VCaP (cell line): ENCODE data around the gene CD81.

ENCODE experiments used
- H3K27ac ChIP-seq: fragments of 450-650 bp; 2 replicates; pipeline ENCODE4 v1.5.1; 2017
- CTCF ChIP-seq: fragments of 450-650 bp; conservative IDR thresholded peaks from 2 replicates; pipeline ENCODE4 v1.5.1; 2017; ENCODE audit warnings: mild to moderate bottlenecking, moderate library complexity

The CD81 gene

GRCh38 chr11:2366733-2367132 is 10.4 kb upstream of the CD81 start:
- no peak overlapping the region for H3K27ac ChIP-seq
- no peak for TF ChIP-seq CTCF

DNA sequence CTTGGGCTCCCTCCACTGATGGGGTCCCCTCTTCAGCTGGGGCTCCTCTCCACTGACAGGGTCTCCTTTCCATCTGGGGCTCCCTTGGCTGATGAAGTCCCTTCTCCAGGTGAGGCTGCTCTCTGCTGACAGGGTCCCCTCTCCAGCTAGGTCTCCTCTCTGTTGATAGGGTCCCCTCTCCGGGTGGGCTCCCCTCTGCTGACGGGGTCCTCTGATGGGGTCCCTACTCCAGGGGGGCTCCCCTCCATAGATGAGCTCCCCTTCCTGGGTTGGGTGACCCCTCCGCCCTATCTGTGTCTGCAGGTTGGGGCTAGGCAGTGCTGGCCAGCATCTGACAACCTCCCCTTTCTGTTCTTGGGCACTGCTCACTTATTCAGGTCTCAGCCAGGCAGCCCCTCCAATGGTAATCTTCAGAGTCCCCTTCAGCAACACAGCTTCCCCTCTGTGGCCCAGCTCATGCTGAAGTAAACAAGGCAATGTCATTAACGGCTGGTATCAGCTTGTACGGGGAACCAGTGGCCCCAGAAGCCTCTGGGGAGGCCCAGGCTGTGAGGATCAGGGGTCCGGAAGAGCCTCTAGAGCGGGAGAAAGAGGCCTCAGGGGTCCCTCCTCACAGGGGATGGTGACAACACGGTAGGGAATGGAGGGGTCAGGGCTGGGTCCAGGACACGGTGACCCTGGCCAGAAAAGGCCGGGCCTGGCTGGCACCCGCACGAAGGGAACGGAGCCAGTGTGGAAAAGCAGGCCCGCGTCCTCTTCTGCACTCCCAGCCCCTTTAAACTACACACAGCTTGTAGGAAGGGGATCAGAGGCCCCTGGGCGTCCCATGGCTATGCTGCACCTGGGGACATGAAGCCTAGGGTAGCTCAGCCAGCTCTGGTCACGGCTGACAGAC is 9.6 kb upstream of the CD81 start:
- TF ChIP-seq CTCF, result no peak
- H3K27ac ChIP-seq, result no peak overlapping the region

- no peak for TF ChIP-seq CTCF
- H3K27ac ChIP-seq, result no peak overlapping the region
Observed at GRCh38 chr11:2368178-2368850, 8.8 kb upstream of the CD81 start.

DNA sequence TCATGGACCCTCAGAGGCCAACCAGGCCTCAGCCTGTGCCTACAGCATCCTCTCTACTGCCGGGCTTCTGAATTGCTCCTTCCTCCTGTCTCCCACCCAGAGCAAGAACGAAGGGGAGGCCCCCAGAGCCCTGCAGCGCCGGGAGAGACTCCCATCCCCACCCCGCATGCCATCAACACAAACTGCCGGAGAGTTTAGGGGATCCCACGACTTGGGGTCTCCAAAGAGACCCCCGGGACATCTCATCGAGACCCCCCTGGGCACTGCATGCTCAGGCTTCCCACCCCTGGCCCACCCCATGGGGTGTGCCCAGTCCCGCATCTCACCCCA is 8.3 kb upstream of the CD81 start:
- no peak for TF ChIP-seq CTCF
- H3K27ac ChIP-seq, result no peak overlapping the region

GRCh38 chr11:2369320-2369719 is 7.8 kb upstream of the CD81 start:
- H3K27ac ChIP-seq, result no peak overlapping the region
- no peak for TF ChIP-seq CTCF

GRCh38 chr11:2369896-2370295 is 7.2 kb upstream of the CD81 start:
- no peak for TF ChIP-seq CTCF
- H3K27ac ChIP-seq, result no peak overlapping the region

GRCh38 chr11:2374456-2375201 is 2.5 kb upstream of the CD81 start:
- TF ChIP-seq CTCF, result no peak
- H3K27ac ChIP-seq, result peak overlapping the region; percentile 89
